WI38 (cell line): Measurements from ENCODE around the gene SFTPB.
A peak's percentile ranks its signal among the peaks of the same experiment; 100 is the strongest.

Experiments
- H3K4me3 ChIP-seq: 2 replicates; pipeline ENCODE4 v1.5.1; 2011; ENCODE audit warnings: low read depth, mild to moderate bottlenecking, control low read depth, low read length
- CTCF ChIP-seq: IDR thresholded peaks from 2 replicates; pipeline ENCODE4 v1.5.1; 2012; ENCODE audit warnings: low read depth, mild to moderate bottlenecking, control low read depth, low read length

SFTPB gene

GRCh38 chr2:85651097-85651496 lies 16.9 kb downstream of the SFTPB start:
- no peak overlapping the region for H3K4me3 ChIP-seq
- no peak for TF ChIP-seq CTCF

GRCh38 chr2:85650456-85650855 lies 17.5 kb downstream of the SFTPB start:
- no peak overlapping the region for H3K4me3 ChIP-seq
- no peak for TF ChIP-seq CTCF

- H3K4me3 ChIP-seq = no peak overlapping the region
- no peak for TF ChIP-seq CTCF
Measured at GRCh38 chr2:85649201-85650190, 18.5 kb downstream of the SFTPB start.

GRCh38 chr2:85648619-85649018 lies 19.4 kb downstream of the SFTPB start:
- peak; percentile 42; the same call in 1 of the 2 replicates for TF ChIP-seq CTCF

GRCh38 chr2:85647823-85648526 lies 20.0 kb downstream of the SFTPB start:
- TF ChIP-seq CTCF = no peak

More at GRCh38 chr2:85648619-85649018, 19.4 kb downstream of the SFTPB start:
- H3K4me3 ChIP-seq = no peak overlapping the region

GRCh38 chr2:85646166-85646565 lies 21.8 kb downstream of the SFTPB start:
- no peak overlapping the region for H3K4me3 ChIP-seq
- no peak for TF ChIP-seq CTCF

More at GRCh38 chr2:85647823-85648526, 20.0 kb downstream of the SFTPB start:
- H3K4me3 ChIP-seq = no peak overlapping the region

- H3K4me3 ChIP-seq = no peak overlapping the region
- no peak for TF ChIP-seq CTCF
Measured at GRCh38 chr2:85644909-85645308, 23.1 kb downstream of the SFTPB start.
